Erythroblast (primary cell): ENCODE results near the gene DRAP1.

Experiments used
- GATA1 ChIP-seq: IDR thresholded peaks from 2 replicates; pipeline ENCODE4 v1.6.1; 2011; ENCODE audit warnings: low read depth, mild to moderate bottlenecking, control low read depth, low read length, moderate library complexity
- POLR2A ChIP-seq: IDR thresholded peaks from 2 replicates; pipeline ENCODE4 v1.6.1; 2011; ENCODE audit warnings: mild to moderate bottlenecking, low read length

DNA sequence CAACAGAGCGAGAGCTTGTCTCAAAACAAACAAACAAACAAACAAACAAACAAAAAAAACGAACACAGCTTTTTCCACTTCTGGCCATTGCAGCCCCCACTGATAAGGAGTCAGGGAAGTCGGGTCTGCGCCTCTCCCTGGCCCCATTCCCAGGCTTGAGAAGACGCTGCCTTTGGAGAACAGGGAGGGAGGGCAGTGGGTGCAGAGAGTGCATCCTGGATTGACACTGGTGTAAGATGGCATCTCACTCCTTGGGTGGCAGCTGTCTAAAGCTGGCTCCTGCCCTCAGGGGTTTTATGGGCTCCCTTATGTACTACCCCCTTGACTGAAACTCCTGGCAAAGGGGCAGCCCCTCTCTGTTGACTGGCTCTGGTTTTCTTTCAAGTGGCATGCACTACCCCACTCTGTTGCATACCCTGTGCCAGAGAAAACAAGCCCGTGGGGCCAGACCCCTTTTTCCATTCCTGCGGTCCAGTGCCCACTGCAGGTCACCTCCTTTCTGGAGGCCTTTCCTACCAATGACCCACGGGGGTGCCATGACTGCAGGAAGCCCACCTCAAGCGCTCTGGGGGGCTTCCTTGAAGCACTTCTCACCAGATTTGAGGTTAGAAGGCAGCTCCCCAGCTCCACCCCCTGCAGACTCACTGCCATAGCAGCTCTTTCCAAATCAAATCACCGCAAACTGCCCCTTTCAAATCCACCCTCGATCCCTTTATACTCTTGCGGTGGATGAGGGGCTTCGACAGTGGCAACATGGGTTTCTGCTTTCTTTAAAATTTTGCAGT, 12.7 kb downstream of the DRAP1 start:
- TF ChIP-seq POLR2A (no peak), GATA1 (no peak)
